ENCODE data around the gene ATG16L2. TPM values are rescaled to one million over a fixed set of nuclear protein-coding genes. Genes with fewer than 3 reads are reported as not detected.

ATG16L2 gene
- total and polyA plus RNA-seq, 10 of the 15 experiments (the other 5 are each of a cell fraction or from before 2014, with no cell fraction given), result 1.9 to 67.7 (median 30.4) TPM

DNA sequence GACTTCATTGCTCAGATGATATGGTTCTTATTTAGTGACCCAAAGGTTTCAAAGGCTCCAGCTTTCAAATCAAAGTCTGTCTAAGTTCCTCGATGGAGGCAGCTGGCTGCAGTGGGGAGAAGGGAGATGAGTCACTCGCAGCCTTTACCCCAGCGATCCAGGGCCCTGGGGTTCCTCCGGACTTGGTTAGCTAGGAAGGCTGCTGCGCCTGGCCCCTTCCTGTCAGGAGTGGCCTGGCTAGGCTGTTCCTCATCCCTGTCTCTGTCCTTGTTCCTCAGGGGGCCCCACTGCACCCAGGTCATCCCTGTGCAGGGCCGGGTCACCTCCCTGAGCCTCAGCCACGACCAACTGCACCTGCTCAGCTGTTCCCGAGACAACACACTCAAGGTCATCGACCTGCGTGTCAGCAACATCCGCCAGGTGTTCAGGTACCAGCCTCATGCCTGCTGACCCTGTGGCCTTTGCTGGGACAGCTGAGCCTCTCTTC is 13.9 kb downstream of the ATG16L2 start (continued):
- TF ChIP-seq, protein P1, sequence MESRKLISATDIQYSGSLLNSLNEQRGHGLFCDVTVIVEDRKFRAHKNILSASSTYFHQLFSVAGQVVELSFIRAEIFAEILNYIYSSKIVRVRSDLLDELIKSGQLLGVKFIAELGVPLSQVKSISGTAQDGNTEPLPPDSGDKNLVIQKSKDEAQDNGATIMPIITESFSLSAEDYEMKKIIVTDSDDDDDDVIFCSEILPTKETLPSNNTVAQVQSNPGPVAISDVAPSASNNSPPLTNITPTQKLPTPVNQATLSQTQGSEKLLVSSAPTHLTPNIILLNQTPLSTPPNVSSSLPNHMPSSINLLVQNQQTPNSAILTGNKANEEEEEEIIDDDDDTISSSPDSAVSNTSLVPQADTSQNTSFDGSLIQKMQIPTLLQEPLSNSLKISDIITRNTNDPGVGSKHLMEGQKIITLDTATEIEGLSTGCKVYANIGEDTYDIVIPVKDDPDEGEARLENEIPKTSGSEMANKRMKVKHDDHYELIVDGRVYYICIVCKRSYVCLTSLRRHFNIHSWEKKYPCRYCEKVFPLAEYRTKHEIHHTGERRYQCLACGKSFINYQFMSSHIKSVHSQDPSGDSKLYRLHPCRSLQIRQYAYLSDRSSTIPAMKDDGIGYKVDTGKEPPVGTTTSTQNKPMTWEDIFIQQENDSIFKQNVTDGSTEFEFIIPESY (IDR thresholded peaks at IDR 0.05), result no peak

DNA sequence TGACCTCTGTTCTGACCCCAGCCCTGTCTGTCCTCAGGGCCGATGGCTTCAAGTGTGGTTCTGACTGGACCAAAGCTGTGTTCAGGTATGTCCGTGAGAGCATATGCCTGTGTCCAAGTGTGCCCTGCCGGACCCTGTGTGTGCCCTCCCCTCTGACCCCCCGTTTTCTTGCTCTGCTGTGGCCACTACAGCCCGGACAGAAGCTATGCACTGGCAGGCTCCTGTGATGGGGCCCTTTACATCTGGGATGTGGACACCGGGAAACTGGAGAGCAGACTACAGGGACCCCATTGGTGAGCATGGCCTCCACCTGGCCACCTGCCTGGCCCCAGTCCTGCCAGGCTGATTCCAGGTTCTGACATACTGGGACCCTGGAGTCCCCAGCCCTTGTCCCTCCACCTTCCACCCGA is 14.5 kb downstream of the ATG16L2 start:
- SMC1A ChIA-PET (ENCODE audit: uncharacterized antibody, unreplicated experiment), result interaction anchor here (0.8 to 2.3 kb wide), 3 partner anchors 36 to 349 kb away, joined by 3 to 8 read pairs (median 3); no protein-coding TSS in a partner anchor
- no peak overlapping the region for H3K4me3 ChIP-seq
- RAD21 ChIA-PET (ENCODE audit: unreplicated experiment), result interaction anchor here (0.8 to 1.6 kb wide), 5 partner anchors 104 to 358 kb away, joined by 3 to 5 read pairs (median 3); no protein-coding TSS in a partner anchor
- no peak overlapping the region for H2AFZ ChIP-seq (ENCODE audit: control insufficient read depth, low read depth, low read length)
- no peaks in the 10 kb centered on the region for H3K79me2 ChIP-seq (ENCODE audit: control insufficient read depth, insufficient read depth, low read length)
- DNase-seq (ENCODE audit: low read depth, low spot score), result no peak
- peaks cover 25 to 27% of the 10 kb centered on the region in 2 experiments for H3K36me3 ChIP-seq (ENCODE audit: control insufficient read depth in 2 of 2, insufficient read depth in 2 of 2, low read length in 1 of 2)
- H4K20me1 ChIP-seq (ENCODE audit: control insufficient read depth, insufficient read depth), result no peaks in the 10 kb centered on the region; the same call in 1 of the 2 replicates
- H3K9ac ChIP-seq (ENCODE audit: control insufficient read depth, insufficient read depth, low read length), result no peak overlapping the region
- FAIRE-seq, result no peak
- no peaks in the 10 kb centered on the region for H3K27me3 ChIP-seq (replicated peaks in 1 of 2; ENCODE audit: control insufficient read depth in 2 of 2, insufficient read depth in 2 of 2, low read length in 1 of 2)
- intact Hi-C loops (cut with micrococcal nuclease; ENCODE audit: unreplicated experiment), result no loop called here
- H3K9me3 ChIP-seq (replicated peaks; ENCODE audit: control insufficient read depth, insufficient read depth, low read length), result no peaks in the 10 kb centered on the region; the same call in 2 of the 3 replicates
- no peak overlapping the region for H3K27ac ChIP-seq (ENCODE audit: control insufficient read depth, insufficient read depth)
- 90% methylated on average over 7 of the region's 7 CpGs for WGBS (ENCODE audit: insufficient coverage, insufficient replicate concordance, low lambda C conversion rate, missing lambda C conversion rate)
- POLR2A ChIA-PET, result interaction anchor here (0.8 to 3.5 kb wide), 3 partner anchors 11 to 348 kb away, joined by 3 to 14 read pairs (median 4); no protein-coding TSS in a partner anchor
- no TSS peak for BruUV-seq (replicated peaks)
- in situ Hi-C loops (cut with MboI), result loop anchor here (5.0 to 25.0 kb wide), 2 partner anchors 359 to 414 kb away; no protein-coding TSS in a partner anchor
- CTCF ChIA-PET, result interaction anchor here (0.9 to 8.7 kb wide), 4 partner anchors 104 to 461 kb away, joined by 4 to 128 read pairs (median 12); no protein-coding TSS in a partner anchor
- no peak overlapping the region for H3K4me2 ChIP-seq (ENCODE audit: control insufficient read depth, insufficient read depth)
- peaks cover 8% of the 10 kb centered on the region for H3K4me1 ChIP-seq (ENCODE audit: control insufficient read depth, insufficient read depth, low read length)
- no peak for ATAC-seq
- TF ChIP-seq MAX (IDR thresholded peaks at IDR 0.05; ENCODE audit: low read depth, low read length), result no peak
- TF ChIP-seq CHD4 (IDR thresholded peaks at IDR 0.05), result no peak
- TF ChIP-seq MXI1 (IDR thresholded peaks at IDR 0.05; ENCODE audit: low read depth, low read length), result no peak
- no peak for TF ChIP-seq CBFB (IDR thresholded peaks at IDR 0.05; ENCODE audit: low read depth)
- no peak for TF ChIP-seq ZNF24 (IDR thresholded peaks at IDR 0.05)
- no peak for TF ChIP-seq IRF5 (IDR thresholded peaks at IDR 0.05; ENCODE audit: borderline replicate concordance)
- TF ChIP-seq NBN (IDR thresholded peaks at IDR 0.05), result no peak
- TF ChIP-seq ATF2 (IDR thresholded peaks at IDR 0.05; ENCODE audit: low read length), result no peak
- TF ChIP-seq SIX5 (IDR thresholded peaks at IDR 0.05; ENCODE audit: low read depth, low read length, severe bottlenecking), result no peak
- no peak for TF ChIP-seq FOXM1 (IDR thresholded peaks at IDR 0.05; ENCODE audit: low read depth, low read length)
- no peak for TF ChIP-seq NFYB (IDR thresholded peaks at IDR 0.05; ENCODE audit: insufficient read depth, low read depth, low read length)
- TF ChIP-seq MTA2 (IDR thresholded peaks at IDR 0.05; ENCODE audit: low read depth), result no peak
- no peak for TF ChIP-seq NFYA (IDR thresholded peaks at IDR 0.05; ENCODE audit: borderline replicate concordance, low read depth, low read length)
- no peak for TF ChIP-seq ZSCAN29 (IDR thresholded peaks at IDR 0.05)
- TF ChIP-seq, protein P2, sequence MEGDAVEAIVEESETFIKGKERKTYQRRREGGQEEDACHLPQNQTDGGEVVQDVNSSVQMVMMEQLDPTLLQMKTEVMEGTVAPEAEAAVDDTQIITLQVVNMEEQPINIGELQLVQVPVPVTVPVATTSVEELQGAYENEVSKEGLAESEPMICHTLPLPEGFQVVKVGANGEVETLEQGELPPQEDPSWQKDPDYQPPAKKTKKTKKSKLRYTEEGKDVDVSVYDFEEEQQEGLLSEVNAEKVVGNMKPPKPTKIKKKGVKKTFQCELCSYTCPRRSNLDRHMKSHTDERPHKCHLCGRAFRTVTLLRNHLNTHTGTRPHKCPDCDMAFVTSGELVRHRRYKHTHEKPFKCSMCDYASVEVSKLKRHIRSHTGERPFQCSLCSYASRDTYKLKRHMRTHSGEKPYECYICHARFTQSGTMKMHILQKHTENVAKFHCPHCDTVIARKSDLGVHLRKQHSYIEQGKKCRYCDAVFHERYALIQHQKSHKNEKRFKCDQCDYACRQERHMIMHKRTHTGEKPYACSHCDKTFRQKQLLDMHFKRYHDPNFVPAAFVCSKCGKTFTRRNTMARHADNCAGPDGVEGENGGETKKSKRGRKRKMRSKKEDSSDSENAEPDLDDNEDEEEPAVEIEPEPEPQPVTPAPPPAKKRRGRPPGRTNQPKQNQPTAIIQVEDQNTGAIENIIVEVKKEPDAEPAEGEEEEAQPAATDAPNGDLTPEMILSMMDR (IDR thresholded peaks at IDR 0.05 in 2 of 3, conservative IDR thresholded peaks at IDR 0.05 in 1 of 3; ENCODE audit: control insufficient read depth in 2 of 3, extremely low read depth in 1 of 3, insufficient read depth in 1 of 3, low read depth in 3 of 3, low read length in 3 of 3), result no peak
